AG08395 (cell line): ENCODE measurements around the gene BORCS5.
A peak's percentile ranks its signal among the peaks of the same experiment; 100 is the strongest.
"Not testable (repeated sequence)": the region's sequence is repeated elsewhere in the genome, so short reads cannot be mapped to it uniquely, and the experiment has no call there.

Experiments
- DNase-seq: peaks from one replicate; pipeline ENCODE4 v3.0.0; 2012; ENCODE audit warnings: mixed read lengths, low spot score

Gene BORCS5

GRCh38 chr12:12356896-12357718, at the start of gene BORCS5:
TSS of gene BORCS5 (plus strand) at chr12:12357078. CDS start at chr12:12357452, 374 bp downstream.
- DNase-seq, result peak; percentile 92

GRCh38 chr12:12310695-12311094, 46.2 kb upstream of the BORCS5 start:
- not testable (repeated sequence) for DNase-seq

GRCh38 chr12:12315838-12316237, 41.0 kb upstream of the BORCS5 start:
- no peak for DNase-seq

GRCh38 chr12:12319451-12320183, 37.3 kb upstream of the BORCS5 start:
- DNase-seq, result no peak

- DNase-seq, result no peak
Measured at GRCh38 chr12:12323118-12323517, 33.8 kb upstream of the BORCS5 start.

- no peak for DNase-seq
Measured at GRCh38 chr12:12323591-12323990, 33.3 kb upstream of the BORCS5 start.

GRCh38 chr12:12326262-12326661, 30.6 kb upstream of the BORCS5 start:
- no peak for DNase-seq

- DNase-seq, result peak; percentile 60
Measured at GRCh38 chr12:12327802-12328201, 29.1 kb upstream of the BORCS5 start.

- DNase-seq, result no peak
Measured at GRCh38 chr12:12331244-12331771, 25.6 kb upstream of the BORCS5 start.

- no peak for DNase-seq
Measured at GRCh38 chr12:12331896-12332295, 25.0 kb upstream of the BORCS5 start.

GRCh38 chr12:12333407-12334366, 23.2 kb upstream of the BORCS5 start:
- no peak for DNase-seq

- DNase-seq, result peak; percentile 71
Measured at GRCh38 chr12:12334367-12335040, 22.4 kb upstream of the BORCS5 start.

- no peak for DNase-seq
Measured at GRCh38 chr12:12336049-12336411, 20.8 kb upstream of the BORCS5 start.

- no peak for DNase-seq
Measured at GRCh38 chr12:12336511-12336910, 20.4 kb upstream of the BORCS5 start.

GRCh38 chr12:12338527-12339168, 18.2 kb upstream of the BORCS5 start:
- no peak for DNase-seq

GRCh38 chr12:12349711-12350665, 6.9 kb upstream of the BORCS5 start, which contains the start of gene MANSC1:
TSS of gene MANSC1 (minus strand) at chr12:12350242. CDS start at chr12:12343314, 6,928 bp downstream.
- peak; percentile 49 for DNase-seq

GRCh38 chr12:12350868-12351463, 5.9 kb upstream of the BORCS5 start:
- no peak for DNase-seq

- not testable (repeated sequence) for DNase-seq
Measured at GRCh38 chr12:12351468-12352185, 5.3 kb upstream of the BORCS5 start.
